MCF 10A (cell line): ENCODE data around the gene LILRA1. TPM values are rescaled to one million over a fixed set of nuclear protein-coding genes. Genes with fewer than 3 reads are reported as not detected.
"Not testable (repeated sequence)": the region's sequence is repeated elsewhere in the genome, so short reads cannot be mapped to it uniquely, and the experiment has no call there.

Experiments
- BruUV-seq: library from RNA; stranded (reverse); fragments of 400-500 nt; replicated peaks from 2 replicates; lab custom pipeline; 2021; lab: Mats Ljungman, UMichigan
- CTCF ChIA-PET: fragments of 300-600 bp; sonication (Branson Sonifier 250); formaldehyde crosslinking; extraction: SDS; loops from one replicate; lab custom pipeline; 2021; ENCODE audit warnings: antibody characterized with exemption, inconsistent platforms; lab: Yijun Ruan, JAX
- POLR2A ChIA-PET: fragments of 300-600, 350-650 bp; sonication (Branson Sonifier 250); formaldehyde crosslinking; extraction: SDS; loops from one replicate; lab custom pipeline; 2020; ENCODE audit warnings: antibody characterized with exemption, inconsistent platforms; lab: Yijun Ruan, JAX
- DNase-seq: peaks from one replicate; pipeline ENCODE4 v3.0.0-alpha.2; 2018; ENCODE audit not compliant: unreplicated experiment
- H3K27ac Mint-ChIP-seq: one replicate; pipeline ENCODE4 v1.8.0; 2022; ENCODE audit warnings: mild to moderate bottlenecking, low read depth, mixed read lengths; ENCODE audit not compliant: unreplicated experiment
- H3K27me3 Mint-ChIP-seq: one replicate; pipeline ENCODE4 v1.8.0; 2022; ENCODE audit warnings: mixed read lengths; ENCODE audit not compliant: insufficient read depth, unreplicated experiment
- H3K36me3 Mint-ChIP-seq: one replicate; pipeline ENCODE4 v1.8.0; 2022; ENCODE audit warnings: mild to moderate bottlenecking, moderate library complexity, mixed read lengths; ENCODE audit not compliant: insufficient read depth, unreplicated experiment
- H3K4me1 Mint-ChIP-seq: one replicate; pipeline ENCODE4 v1.8.0; 2022; ENCODE audit warnings: mixed read lengths; ENCODE audit not compliant: insufficient read depth, unreplicated experiment
- H3K4me3 Mint-ChIP-seq: one replicate; pipeline ENCODE4 v1.8.0; 2022; ENCODE audit warnings: mild to moderate bottlenecking, moderate library complexity, mixed read lengths; ENCODE audit not compliant: unreplicated experiment
- H3K9me3 Mint-ChIP-seq: one replicate; pipeline ENCODE4 v1.8.0; 2022; ENCODE audit warnings: mixed read lengths; ENCODE audit not compliant: unreplicated experiment
- CTCF ChIP-seq: fragments of 200-600 bp; IDR thresholded peaks from one replicate; pipeline ENCODE4 v1.8.0; 2022; ENCODE audit warnings: antibody characterized with exemption, mild to moderate bottlenecking; ENCODE audit not compliant: unreplicated experiment
- intact Hi-C: fragments of 100-400 bp; cut with micrococcal nuclease; formaldehyde crosslinking; loops from 2 replicates; pipeline ENCODE4 v1.14.1; 2022
- total RNA-seq: library from RNA; stranded (reverse); gene quantifications from 2 replicates; pipeline ENCODE4 v1.2.3, GENCODE V29; 2022

Gene LILRA1
- total RNA-seq, 1 experiment from 2014 or later = not detected

- H3K9me3 Mint-ChIP-seq = peaks cover 23% of the 10 kb centered on the region
- H3K4me3 Mint-ChIP-seq = no peak overlapping the region
- BruUV-seq = no TSS peak
- DNase-seq = no peak
- H3K36me3 Mint-ChIP-seq = no peaks in the 10 kb centered on the region
- no peak overlapping the region for H3K27ac Mint-ChIP-seq
- ChIA-PET CTCF (no interaction called here), POLR2A (no interaction called here)
- no peaks in the 10 kb centered on the region for H3K4me1 Mint-ChIP-seq
- intact Hi-C loops = no loop called here
- no peaks in the 10 kb centered on the region for H3K27me3 Mint-ChIP-seq
- TF ChIP-seq CTCF = no peak
Observed at GRCh38 chr19:54630782-54631181, 37.4 kb downstream of the LILRA1 start.

GRCh38 chr19:54631489-54632337, 38.3 kb downstream of the LILRA1 start:
- POLR2A ChIA-PET, DNase-seq, H3K27ac Mint-ChIP-seq, H3K36me3 Mint-ChIP-seq, H3K27me3 Mint-ChIP-seq, CTCF ChIA-PET, intact Hi-C loops, BruUV-seq, H3K4me1 Mint-ChIP-seq, H3K4me3 Mint-ChIP-seq: not testable (repeated sequence)
- peaks cover 17% of the 10 kb centered on the region for H3K9me3 Mint-ChIP-seq

GRCh38 chr19:54632517-54632916, 39.1 kb downstream of the LILRA1 start:
- POLR2A ChIA-PET, intact Hi-C loops, DNase-seq, H3K4me3 Mint-ChIP-seq, CTCF ChIA-PET, H3K27me3 Mint-ChIP-seq, H3K27ac Mint-ChIP-seq, BruUV-seq, H3K36me3 Mint-ChIP-seq, H3K4me1 Mint-ChIP-seq: not testable (repeated sequence)
- H3K9me3 Mint-ChIP-seq = peaks cover 17% of the 10 kb centered on the region

- H3K4me3 Mint-ChIP-seq = no peak overlapping the region
- DNase-seq = no peak
- no peak for TF ChIP-seq CTCF
- intact Hi-C loops = no loop called here
- POLR2A ChIA-PET = no interaction called here
- no TSS peak for BruUV-seq
- CTCF ChIA-PET = interaction anchor here (0.8 kb wide), 1 partner anchor 11 kb away, joined by 5 read pairs; no protein-coding TSS in a partner anchor
- peaks cover 10% of the 10 kb centered on the region for H3K9me3 Mint-ChIP-seq
- no peaks in the 10 kb centered on the region for H3K27me3 Mint-ChIP-seq
- H3K4me1 Mint-ChIP-seq = no peaks in the 10 kb centered on the region
- no peak overlapping the region for H3K27ac Mint-ChIP-seq
- no peaks in the 10 kb centered on the region for H3K36me3 Mint-ChIP-seq
Observed at GRCh38 chr19:54633401-54633800, 40.0 kb downstream of the LILRA1 start.

GRCh38 chr19:54636081-54636480, 42.6 kb downstream of the LILRA1 start:
- H3K27me3 Mint-ChIP-seq, H3K4me1 Mint-ChIP-seq, H3K4me3 Mint-ChIP-seq, intact Hi-C loops, DNase-seq, BruUV-seq, H3K27ac Mint-ChIP-seq, CTCF ChIA-PET, H3K36me3 Mint-ChIP-seq: not testable (repeated sequence)
- H3K9me3 Mint-ChIP-seq = peaks cover 12% of the 10 kb centered on the region
- POLR2A ChIA-PET = interaction anchor here (0.6 kb wide), 1 partner anchor 90 kb away, joined by 3 read pairs; no protein-coding TSS in a partner anchor
